Heart right ventricle (tissue), 16 donors: ENCODE measurements around the gene ADARB2. TPM values are rescaled to one million over a fixed set of nuclear protein-coding genes. Genes with fewer than 3 reads are reported as not detected.
"Not testable (repeated sequence)": the region's sequence is repeated elsewhere in the genome, so short reads cannot be mapped to it uniquely, and the experiment has no call there.

Experiments
- ATAC-seq, 8 donors: fragments of 200-7000 bp; cut with Tn5 transposase; one replicate each; pipeline ENCODE4 v1.9.1; 2020; ENCODE audit warnings: mild to moderate bottlenecking in 8 of 8, moderate library complexity in 8 of 8, moderate number of reproducible peaks in 1 of 8
- DNase-seq, 2 donors: peaks; one replicate each; pipeline ENCODE4 v3.0.0-alpha.2; 2020
- H3K27ac ChIP-seq, 10 donors: fragments of 200-600 bp; sonication (generic) in 2 of 10; one replicate each; pipeline versions ENCODE4 v1.5.0 to v1.8.0; 2020 to 2022; ENCODE audit warnings: mild to moderate bottlenecking in 3 of 10
- H3K27me3 ChIP-seq, 7 donors: fragments of 200-600 bp; one replicate each; pipeline ENCODE4 v1.8.0; 2021 to 2022; ENCODE audit warnings: mild to moderate bottlenecking in 2 of 7
- H3K36me3 ChIP-seq, 9 donors: fragments of 200-600 bp; sonication (generic) in 1 of 9; one replicate each; pipeline versions ENCODE4 v1.5.0 to v1.8.0; 2020 to 2022; ENCODE audit warnings: mild to moderate bottlenecking in 2 of 9
- H3K4me1 ChIP-seq, 9 donors: fragments of 200-600 bp; sonication (generic) in 1 of 9; one replicate each; pipeline versions ENCODE4 v1.5.0 to v1.8.0; 2020 to 2022; ENCODE audit warnings: mild to moderate bottlenecking in 4 of 9
- H3K4me3 ChIP-seq, 10 donors: fragments of 200-600 bp; sonication (generic) in 2 of 10; one replicate each; pipeline versions ENCODE4 v1.5.0 to v1.8.0; 2020 to 2022; ENCODE audit warnings: mild to moderate bottlenecking in 7 of 10, moderate library complexity in 2 of 10
- H3K9me3 ChIP-seq, 11 donors: fragments of 200-600 bp in 10 of 11; sonication (generic) in 2 of 11; one replicate each; pipeline versions ENCODE4 v1.5.0 to v1.8.0; 2013 to 2022; ENCODE audit warnings: mild to moderate bottlenecking in 2 of 11, control low read depth in 1 of 11, moderate library complexity in 1 of 11
- CTCF ChIP-seq, 9 donors: fragments of 200-600 bp; sonication (generic) in 2 of 9; IDR thresholded peaks; one replicate each; pipeline versions ENCODE4 v1.5.0 to v1.8.0; 2021 to 2022; ENCODE audit warnings: antibody characterized with exemption in 9 of 9, mild to moderate bottlenecking in 5 of 9, moderate library complexity in 1 of 9
- WGBS, 2 donors: extraction: QIAGEN DNeasy Blood & Tissue Kit; methylation state at CpG; one replicate each; pipeline ENCODE4 v1.1.7; 2013; ENCODE audit warnings: inconsistent platforms in 1 of 2; 5-methylcytosine and 5-hydroxymethylcytosine counted together
- intact Hi-C, 10 donors: fragments of 100-400 bp; cut with DNase I; formaldehyde crosslinking; loops; one replicate each; pipeline versions ENCODE4 v1.11.1 to v1.14.2; 2022
- polyA plus RNA-seq, 2 donors: library from polyadenylated mRNA; stranded (reverse); fragments of 200-250 nt; gene quantifications; one replicate each; pipeline ENCODE4 v1.2.3, GENCODE V29; 2013
- total RNA-seq, 10 donors: library from RNA; stranded (reverse); fragmentation: NEBNext Ultra II Directional in 3 of 10; extraction: Animal tissue kit (Norgen Biotek cat#: 25700) in 3 of 10; gene quantifications; one replicate each; pipeline versions ENCODE4 v1.2.1 to v1.2.4, GENCODE V29; 2021 to 2023
- donor health status: Arrhythmogenic right ventricular cardiomyopathy.
- donor health status: ischemic (EF 13 %, LVEDD 7.1; RV severe dilation, severe dysfunction).
- donor health status: healthy with polysubstance abuse.
- donor health status: DM: no; HTN: yes; CAD: no.
- donor health status: DM: no; HTN: no; CAD: no.
- donor health status: ischemic (EF 25% LVEDD 6.9; RV normal size, moderate dysfunction).
- donor health status: ischemic (EF 25% LVEDD 5.7; RV mildly dilated, moderate dysfunction).
- donor health status: healthy.
- donor health status: DM: yes; HTN: yes; CAD: no.
- donor health status: Ischemic cardiomyopathy.
- donor health status: ischemic (EF 35%, LVEDD 5.7; RV mildly dilated, moderate dysfunction).
- donor health status: nonischemic (EF 11% LVEDD 7.7; RV severe dilation, severe dysfunction).
- donor health status: DM: yes; HTN: yes; CAD: no.
- donor health status: PGD.
- donor health status: ischemic (EF 29% LVEDD 5.4; RV normal size, mild dysfunction).
- donor health status: nonischemic (EF 23%, LVEDD 6.1; RV moderate dilation, normal function).

The ADARB2 gene
- total and polyA plus RNA-seq, 12 donors = 0.08 to 0.47 (median 0.17) TPM; not detected in 2

- no peak for TF ChIP-seq CTCF (IDR thresholded peaks at IDR 0.05)
- ATAC-seq = no peak
- intact Hi-C loops = no loop called here
- no peaks in the 10 kb centered on the region for H3K4me1 ChIP-seq
- no peak overlapping the region for H3K4me3 ChIP-seq
- no peak for DNase-seq
- 81 to 83% methylated on average over 11 of the region's 11 CpGs for WGBS, 2 donors
- H3K36me3 ChIP-seq = no peaks in the 10 kb centered on the region
- peaks cover 0 to 4% (median 0%) of the 10 kb centered on the region in 11 donors for H3K9me3 ChIP-seq
- no peak overlapping the region for H3K27ac ChIP-seq
- H3K27me3 ChIP-seq = no peaks in the 10 kb centered on the region
Measured at GRCh38 chr10:1778375-1778969, 41.1 kb upstream of the ADARB2 start.

GRCh38 chr10:1776127-1776662 lies 38.9 kb upstream of the ADARB2 start:
- WGBS, 2 donors = 86 to 89% methylated on average over 14 of the region's 14 CpGs
- no peak for TF ChIP-seq CTCF (IDR thresholded peaks at IDR 0.05)
- Histone ChIP-seq H3K4me3 (no peak overlapping the region), H3K4me1 (no peaks in the 10 kb centered on the region), H3K36me3 (no peaks in the 10 kb centered on the region), H3K27me3 (no peaks in the 10 kb centered on the region), H3K27ac (no peak overlapping the region), H3K9me3 (no peaks in the 10 kb centered on the region)
- no peak for ATAC-seq
- no peak for DNase-seq
- intact Hi-C loops = no loop called here

GRCh38 chr10:1774796-1775195 lies 37.5 kb upstream of the ADARB2 start:
- 19 to 28% methylated on average over 5 of the region's 5 CpGs for WGBS, 2 donors
- no peaks in the 10 kb centered on the region for H3K36me3 ChIP-seq
- no peak for DNase-seq
- H3K9me3 ChIP-seq = no peaks in the 10 kb centered on the region
- no peak overlapping the region for H3K27ac ChIP-seq
- TF ChIP-seq CTCF (IDR thresholded peaks at IDR 0.05) = no peak
- no peaks in the 10 kb centered on the region for H3K27me3 ChIP-seq
- H3K4me1 ChIP-seq = no peaks in the 10 kb centered on the region
- H3K4me3 ChIP-seq = no peak overlapping the region
- ATAC-seq = no peak
- intact Hi-C loops = no loop called here

- intact Hi-C loops, H3K4me1 ChIP-seq, H3K4me3 ChIP-seq, ATAC-seq, H3K36me3 ChIP-seq, H3K27ac ChIP-seq, H3K9me3 ChIP-seq, H3K27me3 ChIP-seq, DNase-seq: not testable (repeated sequence)
- WGBS, 2 donors = 75 to 89% methylated on average over 22 to 23 of the region's 23 CpGs
Measured at GRCh38 chr10:1773204-1773603, 35.9 kb upstream of the ADARB2 start.

- no peaks in the 10 kb centered on the region for H3K4me1 ChIP-seq
- H3K36me3 ChIP-seq = no peaks in the 10 kb centered on the region
- no peak overlapping the region for H3K4me3 ChIP-seq
- H3K27ac ChIP-seq = no peak overlapping the region
- intact Hi-C loops = no loop called here
- ATAC-seq (peak in 1 of 8 donors; percentile 13), DNase-seq (no peak)
- no peaks in the 10 kb centered on the region for H3K27me3 ChIP-seq
- H3K9me3 ChIP-seq = peaks cover 0 to 3% (median 0%) of the 10 kb centered on the region in 11 donors
- WGBS, 2 donors = 79 to 81% methylated on average over 10 of the region's 10 CpGs
- TF ChIP-seq CTCF (IDR thresholded peaks at IDR 0.05) = no peak
Measured at GRCh38 chr10:1766049-1766448, 28.7 kb upstream of the ADARB2 start.
